A673 (cell line): ENCODE data around the gene GRIFIN.

Experiments used
- CTCF ChIP-seq: fragments of 300-800, 200-600 bp; sonication (generic); conservative IDR thresholded peaks from 2 replicates; pipeline ENCODE4 v1.5.1; 2017; ENCODE audit warnings: low read depth, mild to moderate bottlenecking, antibody characterized with exemption, low read length, moderate library complexity, mixed read lengths
- EZH2 ChIP-seq: fragments of 200-600 bp; sonication (generic); IDR thresholded peaks from 2 replicates; pipeline ENCODE4 v1.6.1; 2017; ENCODE audit warnings: borderline replicate concordance, low read depth, mild to moderate bottlenecking, mixed read lengths, antibody characterized with exemption, low read length; ENCODE audit not compliant: poor library complexity, severe bottlenecking

DNA sequence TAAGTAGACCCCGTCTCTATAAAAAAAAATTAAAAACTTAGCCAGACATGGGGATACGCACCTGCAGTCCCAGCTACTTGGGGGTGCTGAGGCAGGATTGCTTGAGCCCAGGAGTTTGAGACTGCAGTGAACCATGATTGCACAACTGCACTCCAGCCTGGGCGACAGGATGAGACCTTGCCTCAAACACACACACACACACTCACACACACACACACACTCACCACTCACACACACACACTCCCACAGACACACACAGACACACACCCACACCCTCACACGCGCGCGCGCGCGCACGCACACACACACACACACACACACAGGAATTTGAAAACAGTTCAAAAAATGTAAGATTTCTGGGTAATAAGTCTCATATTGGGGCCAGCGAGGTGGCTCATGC, 8.7 kb upstream of the GRIFIN start:
- TF ChIP-seq CTCF (no peak), EZH2 (no peak)
